ENCODE measurements around the gene NMRAL1. TPM values are rescaled to one million over a fixed set of nuclear protein-coding genes. Genes with fewer than 3 reads are reported as not detected.

NMRAL1 gene
- total and polyA plus RNA-seq, 2 experiments from 2014 or later = 50.7 to 61.7 TPM

DNA sequence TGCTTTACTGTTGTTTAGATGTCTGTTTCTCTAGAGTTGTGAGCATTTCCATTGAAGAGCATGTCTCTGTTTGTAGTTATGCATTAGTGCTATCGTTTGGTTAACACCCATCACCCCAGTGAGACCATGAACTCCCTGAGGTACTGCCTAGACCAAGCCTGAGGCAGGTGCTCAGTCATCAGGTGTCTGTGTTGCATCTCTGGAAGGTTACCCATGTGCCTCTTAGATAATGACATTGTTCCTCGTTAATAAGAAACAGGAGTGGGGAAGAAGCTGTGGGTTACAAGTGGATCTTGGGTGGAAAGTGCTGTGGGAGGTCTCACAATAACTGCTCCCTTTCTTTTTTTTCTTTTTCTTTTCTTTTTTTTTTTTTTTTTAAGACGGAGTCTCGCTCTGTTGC lies 30.4 kb downstream of the NMRAL1 start:
- Histone ChIP-seq H3K36me3 (ENCODE audit: insufficient read depth) (peaks cover 47% of the 10 kb centered on the region), H3K79me2 (replicated peaks; ENCODE audit: insufficient read depth) (no peaks in the 10 kb centered on the region), H3K27me3 (ENCODE audit: insufficient read depth) (no peaks in the 10 kb centered on the region), H2AFZ (no peak overlapping the region), H3K4me1 (ENCODE audit: insufficient read depth) (no peaks in the 10 kb centered on the region), H3F3A (replicated peaks; ENCODE audit: low read depth) (0 out of 2 replicates have a peak, but pooled peaks cover 2% of the 10 kb centered on the region), H3K9me2 (ENCODE audit: insufficient read depth) (no peaks in the 10 kb centered on the region), H3K4me3 (no peak overlapping the region), H4K20me1 (replicated peaks; ENCODE audit: insufficient read depth) (0 out of 2 replicates have a peak, but pooled peaks cover 3% of the 10 kb centered on the region), H3K4me2 (no peak overlapping the region), H3K27ac (ENCODE audit: low read depth) (no peak overlapping the region)
- peaks cover 10% of the 10 kb centered on the region for H3K27me3 Mint-ChIP-seq (ENCODE audit: insufficient read depth, low read depth, poor library complexity)
- H3K36me3 Mint-ChIP-seq (ENCODE audit: low read depth) = peaks cover 86% of the 10 kb centered on the region
- H3K4me3 Mint-ChIP-seq = no peak overlapping the region
- H3K9me3 Mint-ChIP-seq = no peaks in the 10 kb centered on the region
- no peaks in the 10 kb centered on the region for H3K4me1 Mint-ChIP-seq
- no peak for ATAC-seq
- no peak for DNase-seq (ENCODE audit: low spot score)
- no peak overlapping the region for H3K27ac Mint-ChIP-seq
- TF ChIP-seq, protein P1, sequence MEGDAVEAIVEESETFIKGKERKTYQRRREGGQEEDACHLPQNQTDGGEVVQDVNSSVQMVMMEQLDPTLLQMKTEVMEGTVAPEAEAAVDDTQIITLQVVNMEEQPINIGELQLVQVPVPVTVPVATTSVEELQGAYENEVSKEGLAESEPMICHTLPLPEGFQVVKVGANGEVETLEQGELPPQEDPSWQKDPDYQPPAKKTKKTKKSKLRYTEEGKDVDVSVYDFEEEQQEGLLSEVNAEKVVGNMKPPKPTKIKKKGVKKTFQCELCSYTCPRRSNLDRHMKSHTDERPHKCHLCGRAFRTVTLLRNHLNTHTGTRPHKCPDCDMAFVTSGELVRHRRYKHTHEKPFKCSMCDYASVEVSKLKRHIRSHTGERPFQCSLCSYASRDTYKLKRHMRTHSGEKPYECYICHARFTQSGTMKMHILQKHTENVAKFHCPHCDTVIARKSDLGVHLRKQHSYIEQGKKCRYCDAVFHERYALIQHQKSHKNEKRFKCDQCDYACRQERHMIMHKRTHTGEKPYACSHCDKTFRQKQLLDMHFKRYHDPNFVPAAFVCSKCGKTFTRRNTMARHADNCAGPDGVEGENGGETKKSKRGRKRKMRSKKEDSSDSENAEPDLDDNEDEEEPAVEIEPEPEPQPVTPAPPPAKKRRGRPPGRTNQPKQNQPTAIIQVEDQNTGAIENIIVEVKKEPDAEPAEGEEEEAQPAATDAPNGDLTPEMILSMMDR (conservative IDR thresholded peaks at IDR 0.05; ENCODE audit: low read depth in 2 of 2) = no peak
- TF ChIP-seq JUNB (IDR thresholded peaks at IDR 0.05; ENCODE audit: unreplicated experiment) (no peak), CREB1 (CRISPR knock-in tag; IDR thresholded peaks at IDR 0.05; ENCODE audit: low read depth) (no peak), ZNF331 (CRISPR knock-in tag; IDR thresholded peaks at IDR 0.05; ENCODE audit: low read depth) (no peak), NANOG (IDR thresholded peaks at IDR 0.05; ENCODE audit: borderline replicate concordance) (no peak), EZH2 (IDR thresholded peaks at IDR 0.05; ENCODE audit: low read depth, unreplicated experiment) (no peak), STAT1 (IDR thresholded peaks at IDR 0.05; ENCODE audit: unreplicated experiment) (no peak)
- TF ChIP-seq, protein P2, sequence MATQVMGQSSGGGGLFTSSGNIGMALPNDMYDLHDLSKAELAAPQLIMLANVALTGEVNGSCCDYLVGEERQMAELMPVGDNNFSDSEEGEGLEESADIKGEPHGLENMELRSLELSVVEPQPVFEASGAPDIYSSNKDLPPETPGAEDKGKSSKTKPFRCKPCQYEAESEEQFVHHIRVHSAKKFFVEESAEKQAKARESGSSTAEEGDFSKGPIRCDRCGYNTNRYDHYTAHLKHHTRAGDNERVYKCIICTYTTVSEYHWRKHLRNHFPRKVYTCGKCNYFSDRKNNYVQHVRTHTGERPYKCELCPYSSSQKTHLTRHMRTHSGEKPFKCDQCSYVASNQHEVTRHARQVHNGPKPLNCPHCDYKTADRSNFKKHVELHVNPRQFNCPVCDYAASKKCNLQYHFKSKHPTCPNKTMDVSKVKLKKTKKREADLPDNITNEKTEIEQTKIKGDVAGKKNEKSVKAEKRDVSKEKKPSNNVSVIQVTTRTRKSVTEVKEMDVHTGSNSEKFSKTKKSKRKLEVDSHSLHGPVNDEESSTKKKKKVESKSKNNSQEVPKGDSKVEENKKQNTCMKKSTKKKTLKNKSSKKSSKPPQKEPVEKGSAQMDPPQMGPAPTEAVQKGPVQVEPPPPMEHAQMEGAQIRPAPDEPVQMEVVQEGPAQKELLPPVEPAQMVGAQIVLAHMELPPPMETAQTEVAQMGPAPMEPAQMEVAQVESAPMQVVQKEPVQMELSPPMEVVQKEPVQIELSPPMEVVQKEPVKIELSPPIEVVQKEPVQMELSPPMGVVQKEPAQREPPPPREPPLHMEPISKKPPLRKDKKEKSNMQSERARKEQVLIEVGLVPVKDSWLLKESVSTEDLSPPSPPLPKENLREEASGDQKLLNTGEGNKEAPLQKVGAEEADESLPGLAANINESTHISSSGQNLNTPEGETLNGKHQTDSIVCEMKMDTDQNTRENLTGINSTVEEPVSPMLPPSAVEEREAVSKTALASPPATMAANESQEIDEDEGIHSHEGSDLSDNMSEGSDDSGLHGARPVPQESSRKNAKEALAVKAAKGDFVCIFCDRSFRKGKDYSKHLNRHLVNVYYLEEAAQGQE (IDR thresholded peaks at IDR 0.05; ENCODE audit: unreplicated experiment) = no peak
- TF ChIP-seq, protein P3, sequence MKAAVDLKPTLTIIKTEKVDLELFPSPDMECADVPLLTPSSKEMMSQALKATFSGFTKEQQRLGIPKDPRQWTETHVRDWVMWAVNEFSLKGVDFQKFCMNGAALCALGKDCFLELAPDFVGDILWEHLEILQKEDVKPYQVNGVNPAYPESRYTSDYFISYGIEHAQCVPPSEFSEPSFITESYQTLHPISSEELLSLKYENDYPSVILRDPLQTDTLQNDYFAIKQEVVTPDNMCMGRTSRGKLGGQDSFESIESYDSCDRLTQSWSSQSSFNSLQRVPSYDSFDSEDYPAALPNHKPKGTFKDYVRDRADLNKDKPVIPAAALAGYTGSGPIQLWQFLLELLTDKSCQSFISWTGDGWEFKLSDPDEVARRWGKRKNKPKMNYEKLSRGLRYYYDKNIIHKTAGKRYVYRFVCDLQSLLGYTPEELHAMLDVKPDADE (IDR thresholded peaks at IDR 0.05) = no peak

DNA sequence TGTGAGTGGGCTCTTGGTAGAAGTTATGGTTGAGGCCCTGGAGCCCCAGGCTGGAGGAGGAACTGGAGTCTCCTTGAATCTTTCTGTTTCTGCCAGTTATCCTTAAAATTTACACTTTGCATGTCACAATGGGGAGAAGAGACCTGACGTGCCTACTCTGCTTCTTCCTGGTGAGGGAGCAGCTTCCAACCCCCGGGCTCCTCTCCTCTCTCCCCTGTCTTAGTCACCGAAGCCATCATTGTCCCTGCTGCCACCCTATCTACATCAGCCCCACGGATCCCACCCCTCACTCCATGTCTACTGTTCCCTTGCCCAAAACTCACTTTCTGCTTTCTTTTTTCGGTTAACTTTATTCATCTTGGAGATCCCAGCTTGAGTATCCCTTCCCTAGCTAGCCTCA lies 31.2 kb downstream of the NMRAL1 start:
- H3K4me1 Mint-ChIP-seq = no peaks in the 10 kb centered on the region
- DNase-seq (ENCODE audit: low spot score) = no peak
- no peaks in the 10 kb centered on the region for H3K4me1 ChIP-seq (ENCODE audit: insufficient read depth)
- H3K27me3 ChIP-seq (ENCODE audit: insufficient read depth) = no peaks in the 10 kb centered on the region
- H3K36me3 ChIP-seq (ENCODE audit: insufficient read depth) = peaks cover 54% of the 10 kb centered on the region
- no peak overlapping the region for H3K27ac Mint-ChIP-seq
- H3K27ac ChIP-seq (ENCODE audit: low read depth) = no peak overlapping the region
- peaks cover 84% of the 10 kb centered on the region for H3K36me3 Mint-ChIP-seq (ENCODE audit: low read depth)
- peaks cover 10% of the 10 kb centered on the region for H3K27me3 Mint-ChIP-seq (ENCODE audit: insufficient read depth, low read depth, poor library complexity)
- no peaks in the 10 kb centered on the region for H3K9me3 Mint-ChIP-seq
- H3K79me2 ChIP-seq (replicated peaks; ENCODE audit: insufficient read depth) = no peaks in the 10 kb centered on the region
- H3K4me2 ChIP-seq = no peak overlapping the region
- no peak overlapping the region for H2AFZ ChIP-seq
- H3K4me3 Mint-ChIP-seq = no peak overlapping the region
- H3K9me2 ChIP-seq (ENCODE audit: insufficient read depth) = no peaks in the 10 kb centered on the region
- 0 out of 2 replicates have a peak, but pooled peaks cover 2% of the 10 kb centered on the region for H3F3A ChIP-seq (replicated peaks; ENCODE audit: low read depth)
- ATAC-seq = no peak
- H3K4me3 ChIP-seq = no peak overlapping the region
- H4K20me1 ChIP-seq (replicated peaks; ENCODE audit: insufficient read depth) = 0 out of 2 replicates have a peak, but pooled peaks cover 3% of the 10 kb centered on the region
- no peak for TF ChIP-seq JUNB (IDR thresholded peaks at IDR 0.05; ENCODE audit: unreplicated experiment)
- TF ChIP-seq STAT1 (IDR thresholded peaks at IDR 0.05; ENCODE audit: unreplicated experiment) = no peak
- TF ChIP-seq ZNF114 (CRISPR knock-in tag; IDR thresholded peaks at IDR 0.05) = no peak
- TF ChIP-seq CREB1 (CRISPR knock-in tag; IDR thresholded peaks at IDR 0.05; ENCODE audit: low read depth) = no peak
- no peak for TF ChIP-seq EZH2 (IDR thresholded peaks at IDR 0.05; ENCODE audit: low read depth, unreplicated experiment)
- no peak for TF ChIP-seq NANOG (IDR thresholded peaks at IDR 0.05; ENCODE audit: borderline replicate concordance)
- no peak for TF ChIP-seq EZH2phosphoT487 (IDR thresholded peaks at IDR 0.05; ENCODE audit: unreplicated experiment)
- TF ChIP-seq, protein P1 (conservative IDR thresholded peaks at IDR 0.05; ENCODE audit: low read depth in 2 of 2) = no peak
- TF ChIP-seq ZNF331 (CRISPR knock-in tag; IDR thresholded peaks at IDR 0.05; ENCODE audit: low read depth) = no peak

All from GM23338 (cell line).